ENCODE results near the gene ARHGEF16. TPM values are rescaled to one million over a fixed set of nuclear protein-coding genes. Genes with fewer than 3 reads are reported as not detected.

Gene ARHGEF16
- total RNA-seq, 1 experiment from 2014 or later = 11.2 TPM

DNA sequence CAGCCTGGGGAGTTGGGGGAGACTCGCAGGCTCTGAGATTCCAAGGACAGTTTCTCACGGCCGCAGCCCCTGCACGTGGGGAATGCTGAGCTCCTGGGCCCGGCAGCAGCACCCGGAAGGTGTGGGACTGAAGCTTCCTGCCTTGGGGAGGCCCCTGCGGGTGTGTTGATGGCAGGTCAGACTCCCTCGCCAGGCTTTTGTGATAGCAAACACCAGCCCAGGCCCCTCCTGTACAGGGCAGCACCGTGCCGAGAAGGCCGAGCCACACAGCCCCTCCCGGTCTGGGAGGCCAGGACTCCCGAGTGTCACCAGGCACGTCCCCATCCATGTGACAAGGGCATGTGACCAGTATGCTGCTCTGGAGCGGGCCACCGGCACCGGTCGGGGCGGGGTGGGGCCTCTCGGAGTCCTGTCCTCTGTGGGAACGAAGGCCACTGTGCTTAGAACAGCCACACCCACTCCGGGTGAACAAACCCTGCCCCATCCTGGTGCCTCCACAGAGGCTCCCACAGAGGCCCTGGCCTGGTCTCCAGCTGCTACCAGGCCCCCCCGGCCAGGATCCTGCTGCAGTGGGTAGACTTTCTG lies 31.1 kb upstream of the ARHGEF16 start:
- no peak for DNase-seq (ENCODE audit: low spot score)
- Histone ChIP-seq H3K4me1 (ENCODE audit: insufficient read depth, low read length, poor library complexity, severe bottlenecking) (no peaks in the 10 kb centered on the region), H3K27ac (ENCODE audit: low read depth, low read length, poor library complexity, severe bottlenecking) (no peak overlapping the region), H3K27me3 (replicated peaks; ENCODE audit: insufficient read depth, low read depth, low read length, poor library complexity) (peaks cover 20% of the 10 kb centered on the region), H3K9me3 (ENCODE audit: low read depth, low read length, poor library complexity, severe bottlenecking) (no peaks in the 10 kb centered on the region), H3K36me3 (ENCODE audit: insufficient read depth, low read length, poor library complexity, severe bottlenecking) (no peaks in the 10 kb centered on the region), H3K4me3 (ENCODE audit: low read depth, low read length, poor library complexity, severe bottlenecking) (no peak overlapping the region)
- no TSS peak for BruUV-seq (replicated peaks)
- ChIA-PET POLR2A (ENCODE audit: low non-redundant PET) (no interaction called here), CTCF (no interaction called here)
- TF ChIP-seq, protein P1, sequence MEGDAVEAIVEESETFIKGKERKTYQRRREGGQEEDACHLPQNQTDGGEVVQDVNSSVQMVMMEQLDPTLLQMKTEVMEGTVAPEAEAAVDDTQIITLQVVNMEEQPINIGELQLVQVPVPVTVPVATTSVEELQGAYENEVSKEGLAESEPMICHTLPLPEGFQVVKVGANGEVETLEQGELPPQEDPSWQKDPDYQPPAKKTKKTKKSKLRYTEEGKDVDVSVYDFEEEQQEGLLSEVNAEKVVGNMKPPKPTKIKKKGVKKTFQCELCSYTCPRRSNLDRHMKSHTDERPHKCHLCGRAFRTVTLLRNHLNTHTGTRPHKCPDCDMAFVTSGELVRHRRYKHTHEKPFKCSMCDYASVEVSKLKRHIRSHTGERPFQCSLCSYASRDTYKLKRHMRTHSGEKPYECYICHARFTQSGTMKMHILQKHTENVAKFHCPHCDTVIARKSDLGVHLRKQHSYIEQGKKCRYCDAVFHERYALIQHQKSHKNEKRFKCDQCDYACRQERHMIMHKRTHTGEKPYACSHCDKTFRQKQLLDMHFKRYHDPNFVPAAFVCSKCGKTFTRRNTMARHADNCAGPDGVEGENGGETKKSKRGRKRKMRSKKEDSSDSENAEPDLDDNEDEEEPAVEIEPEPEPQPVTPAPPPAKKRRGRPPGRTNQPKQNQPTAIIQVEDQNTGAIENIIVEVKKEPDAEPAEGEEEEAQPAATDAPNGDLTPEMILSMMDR (conservative IDR thresholded peaks at IDR 0.05; ENCODE audit: low read depth, low read length) = no peak
- TF ChIP-seq EZH2 (IDR thresholded peaks at IDR 0.05; ENCODE audit: borderline replicate concordance, low read depth, low read length, poor library complexity, severe bottlenecking) = no peak
- intact Hi-C loops (cut with micrococcal nuclease; ENCODE audit: unreplicated experiment) = loop anchor here (10.0 kb wide), 2 partner anchors 599 to 869 kb away; partner anchors contain the start of gene TNFRSF14

DNA sequence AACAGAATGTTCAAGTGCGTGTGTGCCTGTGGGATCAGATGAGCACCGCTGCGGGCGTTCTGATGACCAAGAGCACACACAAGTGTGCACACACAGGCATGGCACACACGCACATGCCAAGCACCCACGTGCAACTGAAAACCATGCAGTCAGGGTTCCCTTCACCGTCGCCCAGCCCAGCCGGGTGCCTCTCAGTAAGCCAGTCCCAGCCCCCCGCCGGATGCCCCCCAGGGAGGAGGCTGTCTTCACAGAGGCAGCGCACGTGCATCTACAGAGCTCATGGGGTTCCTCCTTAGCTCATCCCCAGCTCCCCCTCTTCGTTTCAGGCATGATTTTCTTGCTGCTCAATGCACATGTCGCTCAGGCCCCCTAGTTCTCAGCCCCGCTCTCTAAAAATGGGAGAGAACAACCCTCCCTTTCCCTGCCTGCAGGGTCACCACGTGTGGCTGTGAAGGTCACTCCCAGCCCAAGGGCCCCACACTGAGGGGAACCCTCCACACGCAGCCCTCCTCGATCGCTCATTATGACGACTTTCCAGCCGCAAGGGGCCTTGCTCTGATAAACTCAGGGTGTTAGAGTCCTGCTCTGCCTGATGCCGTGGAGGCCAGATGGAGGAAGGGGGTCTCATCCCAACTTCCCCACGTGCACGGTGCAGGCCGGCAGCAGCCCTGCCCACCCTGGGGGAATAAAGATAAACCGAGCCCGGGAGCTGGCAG lies 30.4 kb upstream of the ARHGEF16 start:
- TF ChIP-seq, protein P1 (conservative IDR thresholded peaks at IDR 0.05; ENCODE audit: low read depth, low read length) = no peak
- no peak for TF ChIP-seq EZH2 (IDR thresholded peaks at IDR 0.05; ENCODE audit: borderline replicate concordance, low read depth, low read length, poor library complexity, severe bottlenecking)

DNA sequence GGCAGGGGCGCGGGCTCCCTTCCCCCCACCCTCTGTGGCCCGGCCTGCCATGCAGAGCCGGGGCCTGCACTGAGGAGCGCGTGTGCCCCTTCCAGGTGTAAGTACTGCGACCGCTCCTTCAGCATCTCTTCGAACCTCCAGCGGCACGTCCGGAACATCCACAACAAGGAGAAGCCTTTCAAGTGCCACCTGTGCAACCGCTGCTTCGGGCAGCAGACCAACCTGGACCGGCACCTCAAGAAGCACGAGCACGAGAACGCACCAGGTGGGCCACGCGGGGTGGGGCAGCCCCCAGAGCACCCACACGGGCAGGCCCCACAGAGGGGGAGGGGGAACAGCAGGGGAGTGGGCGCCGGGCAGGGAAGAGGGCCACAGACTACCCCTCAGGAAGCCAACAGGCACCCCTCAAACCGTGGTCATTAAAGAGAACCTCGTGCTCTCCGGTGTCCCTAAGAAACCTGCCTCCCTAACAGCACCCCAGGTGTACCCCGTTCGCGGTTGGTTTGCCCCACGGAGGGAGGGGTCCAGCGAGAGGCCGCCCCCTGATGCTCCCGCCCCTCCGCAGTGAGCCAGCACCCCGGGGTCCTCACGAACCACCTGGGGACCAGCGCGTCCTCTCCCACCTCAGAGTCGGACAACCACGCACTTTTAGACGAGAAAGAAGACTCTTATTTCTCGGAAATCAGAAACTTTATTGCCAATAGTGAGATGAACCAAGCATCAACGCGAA lies 28.8 kb upstream of the ARHGEF16 start:
- H3K4me1 ChIP-seq (ENCODE audit: insufficient read depth, low read length, poor library complexity, severe bottlenecking) = no peaks in the 10 kb centered on the region
- intact Hi-C loops (cut with micrococcal nuclease; ENCODE audit: unreplicated experiment) = loop anchor here (2.0 to 10.0 kb wide), 3 partner anchors 413 to 871 kb away; partner anchors contain the start of gene TNFRSF14

More for the DNA sequence above, 30.4 kb upstream of the ARHGEF16 start:
- no TSS peak for BruUV-seq (replicated peaks)
- no peak for DNase-seq (ENCODE audit: low spot score)
- Histone ChIP-seq H3K9me3 (ENCODE audit: low read depth, low read length, poor library complexity, severe bottlenecking) (no peaks in the 10 kb centered on the region), H3K36me3 (ENCODE audit: insufficient read depth, low read length, poor library complexity, severe bottlenecking) (no peaks in the 10 kb centered on the region), H3K4me3 (ENCODE audit: low read depth, low read length, poor library complexity, severe bottlenecking) (no peak overlapping the region), H3K27me3 (replicated peaks; ENCODE audit: insufficient read depth, low read depth, low read length, poor library complexity) (peaks cover 20% of the 10 kb centered on the region), H3K4me1 (ENCODE audit: insufficient read depth, low read length, poor library complexity, severe bottlenecking) (no peaks in the 10 kb centered on the region), H3K27ac (ENCODE audit: low read depth, low read length, poor library complexity, severe bottlenecking) (no peak overlapping the region)
- intact Hi-C loops (cut with micrococcal nuclease; ENCODE audit: unreplicated experiment) = loop anchor here (1.0 to 10.0 kb wide), 4 partner anchors 411 to 1010 kb away; partner anchors contain the start of gene TNFRSF14
- POLR2A ChIA-PET (ENCODE audit: low non-redundant PET) = no interaction called here
- CTCF ChIA-PET = interaction anchor here (0.7 to 1.7 kb wide), 2 partner anchors 215 to 411 kb away, joined by 3 to 5 read pairs; no protein-coding TSS in a partner anchor

More for the DNA sequence above, 28.8 kb upstream of the ARHGEF16 start:
- Histone ChIP-seq H3K9me3 (ENCODE audit: low read depth, low read length, poor library complexity, severe bottlenecking) (no peaks in the 10 kb centered on the region), H3K27me3 (replicated peaks; ENCODE audit: insufficient read depth, low read depth, low read length, poor library complexity) (peaks cover 11% of the 10 kb centered on the region), H3K36me3 (ENCODE audit: insufficient read depth, low read length, poor library complexity, severe bottlenecking) (no peaks in the 10 kb centered on the region), H3K4me3 (ENCODE audit: low read depth, low read length, poor library complexity, severe bottlenecking) (no peak overlapping the region), H3K27ac (ENCODE audit: low read depth, low read length, poor library complexity, severe bottlenecking) (no peak overlapping the region)
- ChIA-PET POLR2A (ENCODE audit: low non-redundant PET) (interaction anchor here (0.7 kb wide), 1 partner anchor 937 kb away, joined by 13 read pairs; no protein-coding TSS in a partner anchor), CTCF (interaction anchor here (0.6 to 1.7 kb wide), 11 partner anchors 19 to 1027 kb away, joined by 3 to 12 read pairs (median 6); no protein-coding TSS in a partner anchor)
- no TSS peak for BruUV-seq (replicated peaks)
- TF ChIP-seq, protein P1 (conservative IDR thresholded peaks at IDR 0.05; ENCODE audit: low read depth, low read length) = no peak
- TF ChIP-seq EZH2 (IDR thresholded peaks at IDR 0.05; ENCODE audit: borderline replicate concordance, low read depth, low read length, poor library complexity, severe bottlenecking) = no peak
- DNase-seq (ENCODE audit: low spot score) = no peak
